ENCODE results near the gene CRABP1.
"Not testable (repeated sequence)": the region's sequence is repeated elsewhere in the genome, so short reads cannot be mapped to it uniquely, and the experiment has no call there.

CRABP1 gene

DNA sequence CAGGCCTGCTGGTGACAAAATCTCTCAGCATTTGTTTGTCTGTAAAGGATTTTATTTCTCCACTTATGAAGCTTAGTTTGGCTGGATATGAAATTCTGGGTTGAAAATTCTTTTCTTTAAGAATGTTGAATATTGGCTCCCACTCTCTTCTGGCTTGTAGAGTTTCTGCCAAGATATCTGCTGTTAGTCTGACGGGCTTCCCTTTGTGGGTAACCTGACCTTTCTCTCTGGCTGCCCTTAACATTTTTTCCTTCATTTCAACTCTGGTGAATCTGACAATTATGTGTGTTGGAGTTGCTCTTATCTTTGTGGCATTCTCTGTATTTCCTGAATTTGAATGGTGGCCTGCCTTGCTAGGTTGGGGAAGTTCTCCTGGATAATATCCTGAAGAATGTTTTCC lies 40.0 kb downstream of the CRABP1 start:
- not testable (repeated sequence) for DNase-seq

DNA sequence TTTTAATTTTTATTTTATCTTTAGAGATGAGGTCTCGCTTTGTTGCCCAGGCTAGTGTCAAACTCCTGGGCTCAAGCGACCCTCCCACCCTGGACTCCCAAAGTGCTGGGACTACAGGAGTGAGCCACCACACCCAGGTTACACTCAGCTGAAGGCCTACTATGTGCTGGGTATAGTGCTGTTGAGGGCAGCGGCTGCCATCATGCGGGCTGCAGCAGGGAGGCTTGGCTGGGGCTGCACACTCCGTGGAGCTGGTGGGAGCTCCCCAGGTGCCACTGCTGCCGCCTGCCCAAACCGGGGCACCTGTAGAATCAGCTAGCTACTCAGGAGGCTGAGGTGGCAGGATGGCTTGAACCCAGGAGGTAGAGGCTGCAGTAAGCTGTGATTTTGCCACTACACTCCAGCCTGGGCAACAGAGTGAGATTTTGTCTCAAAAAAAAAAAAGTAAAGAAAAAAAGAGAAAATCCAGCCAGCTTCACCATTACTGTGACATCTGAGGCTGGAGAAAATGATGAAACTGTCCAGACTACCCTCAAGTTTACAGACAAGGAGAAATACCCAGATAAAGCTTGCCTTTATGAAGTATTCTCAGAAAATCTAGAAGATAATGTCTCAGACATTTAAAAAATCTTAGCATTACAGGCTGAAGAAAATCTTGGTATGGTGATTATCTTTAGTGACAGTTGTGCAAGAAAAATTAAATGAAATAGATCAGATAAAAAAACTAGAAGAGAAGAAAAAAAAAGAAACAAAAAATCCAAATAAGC lies 42.1 kb downstream of the CRABP1 start:
- DNase-seq, result no peak

DNA sequence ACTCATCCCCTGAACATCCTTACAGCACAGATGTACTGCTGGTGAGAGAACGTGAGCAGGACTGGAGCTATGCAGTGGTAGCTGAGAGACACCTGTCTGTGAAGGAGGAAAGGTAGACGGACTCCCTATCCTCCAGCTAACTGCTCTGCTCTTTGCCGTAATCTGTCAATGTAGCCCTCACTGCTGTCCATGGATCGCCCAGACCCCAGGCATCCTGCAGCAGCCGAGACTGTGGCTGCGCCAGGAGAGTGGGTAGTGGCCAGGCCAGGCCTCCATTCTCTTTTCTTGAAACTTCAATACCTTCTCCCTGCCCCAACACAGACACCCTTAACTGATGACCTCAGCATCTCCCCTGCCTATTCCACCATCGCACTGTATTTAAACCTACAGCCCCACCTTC lies 44.5 kb downstream of the CRABP1 start:
- no peak for DNase-seq

- DNase-seq, result peak; percentile 39
These were observed 47.3 kb downstream of the CRABP1 start for GRCh38 chr15:78387246-78388037.

- DNase-seq, result no peak
These were observed 48.7 kb downstream of the CRABP1 start for GRCh38 chr15:78388865-78389264.

DNA sequence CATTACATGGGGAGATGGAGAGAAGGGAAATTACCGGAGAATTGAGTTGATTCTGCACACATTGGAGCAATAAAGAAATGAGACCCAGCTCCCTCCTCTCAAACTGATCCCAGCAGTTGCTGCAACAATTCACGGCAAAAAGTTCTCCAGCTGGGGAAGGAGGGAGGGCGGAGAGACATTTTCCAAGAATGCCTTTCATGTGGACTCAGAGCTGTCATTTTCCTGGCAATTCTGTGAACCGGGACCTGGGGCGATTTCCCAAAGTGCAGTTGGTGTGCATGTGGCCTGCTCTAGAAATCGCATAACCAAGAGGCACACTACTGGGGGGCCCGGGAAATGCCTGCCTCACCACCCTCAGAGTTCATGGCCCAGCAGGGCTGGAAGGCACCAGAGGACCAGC lies 49.2 kb downstream of the CRABP1 start:
- no peak for DNase-seq

DNA sequence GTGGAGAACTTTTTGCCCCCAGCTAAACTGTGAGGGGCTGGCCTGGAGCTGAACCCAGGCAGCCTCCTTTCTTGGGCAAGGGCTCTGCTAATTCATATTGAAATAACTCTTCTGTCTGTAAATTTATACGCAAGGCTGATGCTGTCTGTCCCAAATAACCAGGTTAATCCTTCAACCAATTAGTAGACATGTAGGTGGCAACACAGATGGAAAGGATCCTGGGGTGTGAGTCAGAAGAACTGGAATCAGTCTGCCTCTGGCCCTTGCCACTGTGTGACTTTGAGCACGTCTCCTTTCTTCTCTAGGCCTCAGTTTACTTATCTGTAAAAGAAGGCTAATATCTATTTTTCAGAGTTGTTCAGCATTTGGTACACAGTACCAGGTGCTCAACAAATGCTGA lies 49.6 kb downstream of the CRABP1 start:
- DNase-seq, result no peak

GRCh38 chr15:78390242-78390641 lies 50.1 kb downstream of the CRABP1 start:
- DNase-seq, result no peak

GRCh38 chr15:78390826-78391225 lies 50.7 kb downstream of the CRABP1 start:
- no peak for DNase-seq

DNA sequence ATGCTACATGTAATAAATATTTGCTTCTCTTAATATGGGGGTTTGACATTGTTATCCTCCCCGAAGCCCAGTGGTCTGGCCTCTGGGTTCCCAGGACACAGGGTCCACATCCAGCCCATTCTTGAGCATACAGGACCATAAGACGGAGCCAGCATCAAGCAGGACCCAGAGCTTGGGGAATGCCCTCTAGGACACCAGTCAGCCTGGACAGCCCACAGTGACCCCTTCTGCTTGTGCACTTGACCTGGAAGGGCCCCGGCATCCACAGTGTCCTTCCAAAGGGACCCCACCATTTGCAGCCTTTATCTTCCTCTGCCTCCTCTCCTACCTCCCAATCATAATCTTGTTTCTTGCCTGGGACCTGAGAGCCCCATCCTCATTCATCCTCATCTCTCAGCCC lies 51.6 kb downstream of the CRABP1 start:
- no peak for DNase-seq

GRCh38 chr15:78392430-78392829 lies 52.3 kb downstream of the CRABP1 start:
- no peak for DNase-seq

DNA sequence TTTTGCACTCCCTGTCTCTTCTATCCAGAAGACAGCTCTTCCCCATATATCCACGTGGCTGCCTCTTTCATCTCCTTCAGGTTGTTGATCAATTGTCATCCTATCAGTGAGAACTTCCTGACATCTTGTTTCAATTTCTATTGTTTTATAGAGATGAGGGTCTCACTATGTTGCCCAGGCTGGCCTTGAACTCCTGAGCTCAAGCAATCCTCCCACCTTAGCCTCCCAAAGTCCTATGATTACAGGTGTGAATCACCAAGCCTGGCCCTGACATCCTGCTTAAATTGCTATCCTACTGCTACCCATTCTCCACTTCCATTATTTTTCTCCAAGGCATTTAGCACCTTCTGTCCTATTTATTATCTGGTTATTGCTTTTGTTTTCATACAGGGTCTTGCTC lies 53.0 kb downstream of the CRABP1 start:
- DNase-seq, result no peak

DNA sequence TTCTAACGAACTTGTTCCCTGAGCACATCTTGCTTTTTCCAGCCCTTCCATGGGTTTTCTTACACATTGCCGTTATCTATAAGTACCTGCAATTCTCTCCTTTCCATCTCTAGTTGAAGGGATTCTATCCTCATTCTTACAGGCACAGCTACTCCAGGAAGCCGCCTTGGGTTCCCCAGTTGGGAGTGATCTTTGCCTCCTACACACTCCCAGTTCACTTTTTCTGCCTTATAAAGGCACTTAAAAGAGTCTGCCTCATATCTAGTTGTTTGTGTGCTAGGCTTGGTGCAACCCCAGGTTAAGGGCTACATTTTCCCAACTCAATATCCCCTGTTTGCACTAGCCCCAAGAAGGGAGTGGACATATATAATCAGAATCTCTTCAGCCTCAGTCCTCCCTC lies 53.9 kb downstream of the CRABP1 start:
- no peak for DNase-seq

GRCh38 chr15:78394981-78395616 lies 54.9 kb downstream of the CRABP1 start:
- no peak for DNase-seq

DNA sequence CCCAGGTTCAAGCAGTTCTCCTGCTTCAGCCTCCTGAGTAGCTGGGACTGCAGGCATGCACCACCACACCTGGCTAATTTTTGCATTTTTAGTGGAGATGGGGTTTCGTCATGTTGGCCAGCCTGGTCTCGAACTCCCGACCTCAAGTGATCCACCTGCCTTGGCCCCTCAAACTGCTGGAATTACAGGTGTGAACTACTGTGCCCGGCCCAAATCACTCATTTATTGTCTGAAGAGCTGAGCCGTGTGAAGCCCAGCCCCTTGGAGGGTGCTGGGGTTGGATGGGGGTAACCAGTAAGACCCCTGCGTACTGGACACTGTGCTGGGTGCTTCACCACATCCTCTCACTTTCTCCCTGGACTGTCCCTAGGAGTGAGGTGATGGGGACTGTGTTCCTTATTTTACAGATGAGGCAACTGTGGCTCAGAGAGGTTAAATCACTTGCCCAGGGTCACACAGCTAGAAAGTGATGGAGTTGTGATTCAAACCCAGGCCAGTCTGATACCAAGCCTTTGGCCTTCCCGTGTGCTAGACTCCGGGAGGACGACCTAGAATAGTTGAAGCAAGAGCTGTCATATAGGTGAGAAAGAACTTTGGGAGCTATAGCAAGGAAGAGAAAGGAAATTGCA lies 56.1 kb downstream of the CRABP1 start:
- no peak for DNase-seq

GRCh38 chr15:78396976-78397375 lies 56.8 kb downstream of the CRABP1 start:
- DNase-seq, result no peak

GRCh38 chr15:78397382-78397781 lies 57.2 kb downstream of the CRABP1 start:
- no peak for DNase-seq

All from NCI-H510A (cell line).